Neutrophil (primary cell): ENCODE data around the gene HHIPL1.

Experiments
- H3K27ac ChIP-seq: fragments of 200-600 bp; sonication (generic); 2 replicates; pipeline ENCODE4 v1.5.1; 2016; ENCODE audit warnings: mild to moderate bottlenecking, moderate library complexity
- H3K27me3 ChIP-seq: fragments of 200-600 bp; sonication (generic); 2 replicates; pipeline ENCODE4 v1.6.0; 2016; ENCODE audit warnings: mild to moderate bottlenecking
- H3K36me3 ChIP-seq: fragments of 200-600 bp; sonication (generic); 2 replicates; pipeline ENCODE4 v1.5.1; 2017
- H3K4me1 ChIP-seq, 2 experiments: fragments of 200-600 bp in 1 of 2; sonication (generic) in 1 of 2; 1 replicate in 1 of 2; 2 replicates in 1 of 2; pipeline versions ENCODE4 v1.5.1 to v1.6.1; 2013 to 2016; ENCODE audit warnings: low read depth in 1 of 2, low read length in 1 of 2, mild to moderate bottlenecking in 1 of 2, moderate library complexity in 1 of 2; ENCODE audit not compliant: control insufficient read depth in 1 of 2, insufficient read depth in 1 of 2
- H3K4me3 ChIP-seq, 2 experiments: fragments of 200-600 bp in 1 of 2; sonication (generic) in 1 of 2; 1 replicate in 1 of 2; 2 replicates in 1 of 2; pipeline ENCODE4 v1.5.1; 2013 to 2016; ENCODE audit warnings: low read depth in 1 of 2, low read length in 1 of 2, mild to moderate bottlenecking in 1 of 2, moderate library complexity in 1 of 2
- H3K9me3 ChIP-seq: fragments of 200-600 bp; sonication (generic); 2 replicates; pipeline ENCODE4 v1.5.1; 2016
- CTCF ChIP-seq: fragments of 200-600 bp; sonication (generic); IDR thresholded peaks from 2 replicates; pipeline ENCODE4 v1.5.1; 2016; ENCODE audit warnings: antibody characterized with exemption

The HHIPL1 gene

DNA sequence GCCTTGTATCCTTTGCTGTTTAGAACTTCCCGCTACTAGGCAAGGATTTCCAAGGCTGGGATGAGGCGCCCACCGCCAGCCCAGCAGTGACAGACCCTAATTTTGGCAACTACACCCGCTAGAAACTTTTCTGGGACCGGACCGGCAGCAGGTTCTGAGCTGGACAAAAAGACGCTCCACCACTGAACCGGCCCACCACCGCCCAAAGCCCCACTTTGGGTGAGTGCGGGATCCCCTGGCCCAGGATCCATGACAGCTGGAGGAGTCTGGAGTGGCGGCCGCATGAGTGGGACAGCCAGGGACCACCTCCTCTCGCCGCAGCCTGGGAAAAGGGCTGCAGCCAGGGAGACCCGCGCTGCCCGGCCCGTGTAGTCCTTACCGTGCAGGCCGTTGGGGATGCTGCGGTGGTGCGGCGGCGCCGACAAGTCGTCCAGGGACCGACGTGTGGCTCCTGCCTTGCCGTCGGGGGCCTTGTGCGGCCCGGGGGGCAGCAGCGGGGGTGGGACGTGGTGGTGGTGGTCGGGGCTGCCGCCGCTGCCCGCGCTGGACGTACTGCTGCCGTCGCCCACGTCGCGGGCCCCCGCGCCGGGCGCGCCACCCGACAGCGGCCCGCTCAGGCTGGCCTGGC, 42.0 kb upstream of the HHIPL1 start:
- no peaks in the 10 kb centered on the region for H3K36me3 ChIP-seq
- no peak for TF ChIP-seq CTCF
- H3K4me3 ChIP-seq, result no peak overlapping the region
- H3K27ac ChIP-seq, result no peak overlapping the region
- H3K27me3 ChIP-seq, result peaks cover 95% of the 10 kb centered on the region
- no peaks in the 10 kb centered on the region for H3K9me3 ChIP-seq
- H3K4me1 ChIP-seq, result peaks cover 0 to 11% of the 10 kb centered on the region in 2 experiments

- Histone ChIP-seq H3K27me3 (peaks cover 98% of the 10 kb centered on the region), H3K4me3 (peak within 1 kb of the TSS in 1 of 2 experiments; percentile 30), H3K27ac (no peak within 1 kb of the TSS), H3K9me3 (no peaks in the 10 kb centered on the region), H3K4me1 (peaks cover 0 to 11% of the 10 kb centered on the region in 2 experiments), H3K36me3 (no peaks in the 10 kb centered on the region)
- no peak for TF ChIP-seq CTCF
These were observed 41.3 kb upstream of the HHIPL1 start, which contains the start of gene CCDC85C for GRCh38 chr14:99603471-99604277. CCDC85C (minus strand) TSS chr14:99604207; CDS start chr14:99603959, 248 bp downstream.

- no peaks in the 10 kb centered on the region for H3K36me3 ChIP-seq
- peaks cover 0 to 11% of the 10 kb centered on the region in 2 experiments for H3K4me1 ChIP-seq
- H3K9me3 ChIP-seq, result no peaks in the 10 kb centered on the region
- H3K27ac ChIP-seq, result no peak overlapping the region
- H3K4me3 ChIP-seq, result peak overlapping the region in 1 of 2 experiments; percentile 30
- TF ChIP-seq CTCF, result no peak
- H3K27me3 ChIP-seq, result peaks cover 98% of the 10 kb centered on the region
These were observed 40.6 kb upstream of the HHIPL1 start for GRCh38 chr14:99604278-99604765.

- H3K36me3 ChIP-seq, result no peaks in the 10 kb centered on the region
- peaks cover 0 to 11% of the 10 kb centered on the region in 2 experiments for H3K4me1 ChIP-seq
- no peak overlapping the region for H3K27ac ChIP-seq
- H3K9me3 ChIP-seq, result no peaks in the 10 kb centered on the region
- H3K27me3 ChIP-seq, result peaks cover 93% of the 10 kb centered on the region
- H3K4me3 ChIP-seq, result peak overlapping the region in 1 of 2 experiments; percentile 30
- TF ChIP-seq CTCF, result no peak
These were observed 40.1 kb upstream of the HHIPL1 start for GRCh38 chr14:99604766-99605298.

DNA sequence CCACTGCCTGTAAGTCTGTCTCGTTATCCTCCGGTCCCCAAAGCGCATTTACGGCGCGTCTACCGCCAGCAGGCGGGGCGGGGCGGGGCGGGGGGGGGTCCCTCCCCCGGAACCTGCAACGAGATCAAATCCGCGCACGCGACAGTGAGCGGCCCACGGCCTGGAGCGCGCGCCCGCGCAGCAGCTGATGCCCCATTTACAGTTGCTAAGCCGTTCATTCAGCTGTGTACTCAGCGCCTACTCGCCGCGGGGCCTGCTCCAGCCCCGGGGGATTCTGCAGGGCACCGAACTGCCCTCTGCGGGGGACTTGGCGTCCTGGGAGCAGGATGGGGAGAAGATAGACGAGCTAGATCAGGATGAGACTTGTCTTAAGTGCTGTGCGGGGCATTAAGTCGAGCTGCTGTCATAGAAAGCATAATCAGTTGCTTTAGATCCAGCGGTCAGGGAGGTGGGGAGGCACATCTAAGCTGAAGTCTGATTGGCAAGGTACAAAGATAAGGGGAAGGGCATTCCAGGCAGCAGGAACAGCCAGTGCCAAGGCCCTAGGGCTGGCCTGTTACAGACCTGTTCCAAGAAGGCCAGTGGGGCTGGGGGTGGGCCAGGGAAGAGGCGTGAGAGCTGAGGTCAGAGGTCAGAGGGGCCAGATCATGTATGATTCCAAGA, 39.5 kb upstream of the HHIPL1 start:
- no peaks in the 10 kb centered on the region for H3K9me3 ChIP-seq
- no peak overlapping the region for H3K27ac ChIP-seq
- TF ChIP-seq CTCF, result no peak
- H3K36me3 ChIP-seq, result no peaks in the 10 kb centered on the region
- peaks cover 87% of the 10 kb centered on the region for H3K27me3 ChIP-seq
- peak overlapping the region in 1 of 2 experiments; percentile 30 for H3K4me3 ChIP-seq
- H3K4me1 ChIP-seq, result peaks cover 0 to 11% of the 10 kb centered on the region in 2 experiments
